ENCODE measurements around the gene NUDT3. TPM values are rescaled to one million over a fixed set of nuclear protein-coding genes. Genes with fewer than 3 reads are reported as not detected.

Gene NUDT3
- total RNA-seq, 1 donor from 2014 or later: 16.7 TPM

GRCh38 chr6:34318499-34319470 is 73.7 kb downstream of the NUDT3 start:
- DNase-seq (ENCODE audit: low read depth) (no peak), FAIRE-seq (no peak)
- Mint-ChIP-seq H3K27me3 (ENCODE audit: low read depth, unreplicated experiment) (no peaks in the 10 kb centered on the region), H3K4me3 (ENCODE audit: unreplicated experiment) (no peak overlapping the region), H3K9me3 (ENCODE audit: unreplicated experiment) (no peaks in the 10 kb centered on the region), H3K27ac (ENCODE audit: unreplicated experiment) (no peak overlapping the region), H3K4me1 (ENCODE audit: low read depth, unreplicated experiment) (peaks cover 7% of the 10 kb centered on the region), H3K36me3 (ENCODE audit: low read depth, unreplicated experiment) (peaks cover 3% of the 10 kb centered on the region)
- Histone ChIP-seq H3K9ac (ENCODE audit: low read length) (no peak overlapping the region), H3K36me3 (ENCODE audit: insufficient read depth, low read length) (no peaks in the 10 kb centered on the region), H4K20me1 (ENCODE audit: insufficient read depth, low read length) (peaks cover 51% of the 10 kb centered on the region), H3K79me2 (ENCODE audit: insufficient read depth, low read length) (peaks cover 64% of the 10 kb centered on the region), H3K4me1 (ENCODE audit: insufficient read depth, low read length) (no peaks in the 10 kb centered on the region), H3K9me3 (ENCODE audit: insufficient read depth, low read depth, low read length) (no peaks in the 10 kb centered on the region), H3K27me3 (ENCODE audit: insufficient read depth, low read length) (no peaks in the 10 kb centered on the region), H2AFZ (ENCODE audit: low read depth, low read length) (no peak overlapping the region), H3K4me2 (ENCODE audit: low read length) (no peak overlapping the region), H3K27ac (ENCODE audit: low read depth, low read length) (no peak overlapping the region), H3K4me3 (ENCODE audit: insufficient read depth, low read depth, low read length) (no peak overlapping the region)
- no peak for TF ChIP-seq EZH2 (IDR thresholded peaks at IDR 0.05; ENCODE audit: insufficient read depth, low read length)
- no peak for TF ChIP-seq CTCF (IDR thresholded peaks at IDR 0.05; ENCODE audit: insufficient read depth, low read depth, low read length)

DNA sequence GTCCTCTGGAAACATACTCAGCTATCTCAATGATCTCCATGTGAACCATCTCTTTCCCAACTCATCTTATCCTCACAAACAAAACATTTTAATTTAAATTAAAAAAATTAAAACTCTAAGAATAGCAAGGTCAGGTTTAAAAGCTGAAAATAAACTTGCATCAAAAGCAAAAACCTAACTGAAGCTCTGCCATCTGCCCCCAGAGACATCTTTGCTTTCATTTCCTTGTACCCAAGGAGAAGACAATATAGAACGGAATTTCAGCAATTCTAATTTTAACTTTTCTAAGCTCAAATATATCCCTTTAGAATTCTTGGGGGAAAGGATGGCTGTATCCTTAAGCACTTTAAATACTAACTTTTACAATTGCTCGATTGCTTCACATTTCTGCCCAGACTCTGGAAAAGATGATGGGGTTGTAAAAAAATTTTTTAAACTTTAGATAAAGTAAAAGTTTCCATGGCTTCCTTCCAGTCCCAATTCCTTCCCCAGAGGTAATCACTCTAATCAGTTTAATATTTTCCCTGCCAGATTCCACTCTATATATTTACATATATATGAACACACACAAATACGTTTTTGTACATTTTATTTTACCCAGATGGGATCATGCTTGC is 74.5 kb downstream of the NUDT3 start:
- no peaks in the 10 kb centered on the region for H3K27me3 ChIP-seq (ENCODE audit: insufficient read depth, low read length)
- no peaks in the 10 kb centered on the region for H3K27me3 Mint-ChIP-seq (ENCODE audit: low read depth, unreplicated experiment)
- H3K79me2 ChIP-seq (ENCODE audit: insufficient read depth, low read length): peaks cover 62% of the 10 kb centered on the region
- H3K4me2 ChIP-seq (ENCODE audit: low read length): no peak overlapping the region
- H3K9me3 ChIP-seq (ENCODE audit: insufficient read depth, low read depth, low read length): no peaks in the 10 kb centered on the region
- H3K4me3 ChIP-seq (ENCODE audit: insufficient read depth, low read depth, low read length): no peak overlapping the region
- H4K20me1 ChIP-seq (ENCODE audit: insufficient read depth, low read length): peaks cover 50% of the 10 kb centered on the region
- no peak overlapping the region for H3K27ac Mint-ChIP-seq (ENCODE audit: unreplicated experiment)
- H2AFZ ChIP-seq (ENCODE audit: low read depth, low read length): no peak overlapping the region
- no peaks in the 10 kb centered on the region for H3K4me1 ChIP-seq (ENCODE audit: insufficient read depth, low read length)
- no peaks in the 10 kb centered on the region for H3K36me3 ChIP-seq (ENCODE audit: insufficient read depth, low read length)
- H3K36me3 Mint-ChIP-seq (ENCODE audit: low read depth, unreplicated experiment): peaks cover 3% of the 10 kb centered on the region
- no peak overlapping the region for H3K27ac ChIP-seq (ENCODE audit: low read depth, low read length)
- H3K9ac ChIP-seq (ENCODE audit: low read length): no peak overlapping the region
- H3K4me3 Mint-ChIP-seq (ENCODE audit: unreplicated experiment): no peak overlapping the region
- peaks cover 7% of the 10 kb centered on the region for H3K4me1 Mint-ChIP-seq (ENCODE audit: low read depth, unreplicated experiment)
- FAIRE-seq: no peak
- H3K9me3 Mint-ChIP-seq (ENCODE audit: unreplicated experiment): no peaks in the 10 kb centered on the region
- TF ChIP-seq EZH2 (IDR thresholded peaks at IDR 0.05; ENCODE audit: insufficient read depth, low read length): no peak
- TF ChIP-seq CTCF (IDR thresholded peaks at IDR 0.05; ENCODE audit: insufficient read depth, low read depth, low read length): no peak
- DNase-seq (ENCODE audit: low read depth): no peak

Data from astrocyte (in vitro differentiated cells and primary cell).